ENCODE data around the gene SLC9A3.
"Not testable (repeated sequence)": the region's sequence is repeated elsewhere in the genome, so short reads cannot be mapped to it uniquely, and the experiment has no call there.

The SLC9A3 gene

DNA sequence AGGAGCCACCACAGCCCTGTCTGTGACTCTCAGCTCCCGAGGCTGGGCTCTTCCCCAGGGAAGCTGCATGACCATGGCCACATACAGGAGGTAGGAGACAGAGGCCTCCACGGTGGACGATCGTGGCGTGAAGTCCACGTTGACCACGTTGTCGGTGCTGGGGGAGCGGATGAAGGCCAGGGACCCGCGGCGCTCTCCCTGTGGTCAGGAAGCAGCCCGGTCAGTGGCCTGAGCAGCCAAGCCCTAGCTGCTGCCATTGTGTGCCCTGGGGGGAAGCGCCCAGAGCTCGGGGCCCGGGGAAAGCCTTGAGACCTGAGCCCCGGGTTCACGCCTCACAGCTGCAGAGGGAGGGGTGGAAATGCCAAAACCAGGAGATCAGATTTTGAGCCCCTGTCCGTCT lies 47.0 kb downstream of the SLC9A3 start:
- DNase-seq (ENCODE audit: low read depth in 1 of 2, low spot score in 1 of 2), result no peak

GRCh38 chr5:476814-477175 lies 47.5 kb downstream of the SLC9A3 start:
- DNase-seq (ENCODE audit: low read depth in 1 of 2, low spot score in 1 of 2), result no peak

DNA sequence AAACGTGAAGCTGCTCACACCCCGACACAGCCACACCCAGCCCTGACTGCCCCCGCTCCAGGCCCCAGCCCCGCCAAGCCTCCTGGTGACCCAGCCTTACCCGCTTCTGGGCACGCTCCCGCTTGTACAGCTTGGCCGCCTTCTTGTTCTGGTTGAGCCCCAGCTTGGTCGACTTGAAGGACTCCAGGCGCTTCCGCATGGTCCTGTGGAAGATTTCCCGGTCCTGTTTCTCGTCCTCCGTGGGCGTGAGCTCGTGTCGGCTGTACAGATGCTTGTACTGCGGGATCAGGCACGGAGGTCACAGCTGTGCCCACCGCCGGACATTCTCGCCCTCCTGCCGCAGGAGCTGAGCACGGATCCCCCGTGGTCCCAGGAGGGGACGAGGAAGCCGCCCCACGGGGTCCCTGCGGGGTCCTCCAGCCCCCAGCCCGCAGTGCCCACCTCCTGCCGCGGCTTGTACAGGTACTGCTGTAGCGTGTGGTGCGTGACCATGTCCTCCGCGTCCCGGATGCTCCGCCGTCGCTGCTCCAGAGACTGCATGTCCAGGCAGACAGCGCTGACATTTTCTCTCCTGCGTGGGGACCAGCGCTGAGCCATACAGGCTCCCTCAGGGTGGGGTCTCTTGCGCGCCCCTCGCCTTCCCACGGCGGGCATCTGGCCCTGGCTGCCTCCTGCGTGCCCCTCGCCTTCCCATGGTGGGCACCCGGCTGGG lies 48.0 kb downstream of the SLC9A3 start:
- DNase-seq (ENCODE audit: low read depth in 1 of 2, low spot score in 1 of 2), result no peak

DNA sequence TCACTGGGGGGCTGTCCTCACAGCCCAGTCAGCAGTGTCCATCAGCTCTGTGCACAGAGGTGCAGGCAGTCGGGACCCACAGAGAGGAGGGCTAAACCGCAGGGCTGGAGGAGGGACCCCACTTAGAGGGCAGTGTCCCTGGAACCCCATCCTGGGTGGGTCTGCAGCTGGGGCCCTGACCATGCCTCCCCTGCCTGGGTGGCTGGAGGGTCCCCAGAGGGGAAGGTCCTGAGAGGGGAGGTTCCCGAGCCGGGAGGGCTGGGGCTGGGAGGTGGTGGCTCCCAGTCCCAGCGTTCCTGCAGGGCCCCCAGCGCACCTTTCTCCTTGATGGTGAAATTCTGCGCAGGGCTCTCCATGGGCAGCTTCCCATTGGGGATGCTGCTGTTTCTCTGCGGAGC lies 48.5 kb downstream of the SLC9A3 start:
- DNase-seq (ENCODE audit: low read depth in 1 of 2, low spot score in 1 of 2), result no peak

DNA sequence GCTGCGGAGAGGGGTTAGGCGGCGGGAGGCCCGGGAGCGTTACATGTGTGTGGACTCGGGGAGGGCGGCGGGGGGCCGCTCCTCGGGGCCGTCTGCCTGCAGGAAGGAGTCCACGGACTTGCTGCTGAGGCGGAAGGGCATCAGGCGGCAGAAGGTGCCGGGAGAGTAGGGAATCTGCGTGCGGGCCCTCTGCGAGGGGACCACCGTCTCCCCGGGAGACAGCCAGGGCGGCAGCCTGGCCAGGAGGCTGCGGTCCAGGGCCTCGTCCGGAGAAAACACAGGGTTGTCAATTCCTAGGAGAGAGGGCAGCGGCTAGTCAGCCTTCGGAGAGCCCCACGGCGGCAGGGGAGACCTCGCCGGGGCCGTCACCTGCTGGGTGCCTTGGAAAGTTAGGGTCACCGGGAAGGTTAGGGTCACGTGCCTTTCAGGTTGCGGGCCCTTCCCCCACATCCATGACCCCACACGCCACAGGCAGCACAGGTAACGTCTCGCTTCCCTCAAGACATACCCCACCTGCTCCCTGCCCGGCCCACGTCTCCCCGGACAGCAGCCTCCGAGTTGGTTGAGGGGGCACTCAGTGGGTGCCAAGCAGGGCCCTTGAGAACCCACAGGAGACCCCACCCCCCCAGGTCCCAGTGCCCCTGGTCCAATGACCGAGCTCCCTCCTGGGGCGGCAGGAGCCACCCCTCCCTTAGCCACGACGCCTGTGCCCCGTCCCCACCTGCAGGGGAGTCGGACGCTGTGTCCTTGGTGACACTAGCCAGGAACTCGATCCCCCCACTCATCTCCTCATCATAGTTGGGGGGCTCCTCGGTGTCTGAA lies 49.2 kb downstream of the SLC9A3 start:
- DNase-seq (ENCODE audit: low read depth in 1 of 2, low spot score in 1 of 2), result no peak

DNA sequence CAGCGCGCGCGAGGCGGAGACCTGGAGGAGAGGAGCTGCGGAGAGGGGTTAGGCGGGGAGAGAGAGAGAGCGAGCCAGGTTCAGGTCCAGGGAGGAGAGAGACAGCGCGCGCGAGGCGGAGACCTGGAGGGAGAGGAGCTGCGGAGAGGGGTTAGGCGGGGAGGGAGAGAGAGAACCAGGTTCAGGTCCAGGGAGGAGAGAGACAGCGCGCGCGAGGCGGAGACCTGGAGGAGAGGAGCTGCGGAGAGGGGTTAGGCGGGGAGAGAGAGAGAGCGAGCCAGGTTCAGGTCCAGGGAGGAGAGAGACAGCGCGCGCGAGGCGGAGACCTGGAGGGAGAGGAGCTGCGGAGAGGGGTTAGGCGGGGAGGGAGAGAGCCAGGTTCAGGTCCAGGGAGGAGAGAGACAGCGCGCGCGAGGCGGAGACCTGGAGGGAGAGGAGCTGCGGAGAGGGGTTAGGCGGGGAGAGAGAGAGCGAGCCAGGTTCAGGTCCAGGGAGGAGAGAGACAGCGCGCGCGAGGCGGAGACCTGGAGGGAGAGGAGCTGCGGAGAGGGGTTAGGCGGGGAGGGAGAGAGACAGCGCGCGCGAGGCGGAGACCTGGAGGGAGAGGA lies 49.9 kb downstream of the SLC9A3 start:
- not testable (repeated sequence) for DNase-seq (ENCODE audit: low read depth in 1 of 2, low spot score in 1 of 2)

DNA sequence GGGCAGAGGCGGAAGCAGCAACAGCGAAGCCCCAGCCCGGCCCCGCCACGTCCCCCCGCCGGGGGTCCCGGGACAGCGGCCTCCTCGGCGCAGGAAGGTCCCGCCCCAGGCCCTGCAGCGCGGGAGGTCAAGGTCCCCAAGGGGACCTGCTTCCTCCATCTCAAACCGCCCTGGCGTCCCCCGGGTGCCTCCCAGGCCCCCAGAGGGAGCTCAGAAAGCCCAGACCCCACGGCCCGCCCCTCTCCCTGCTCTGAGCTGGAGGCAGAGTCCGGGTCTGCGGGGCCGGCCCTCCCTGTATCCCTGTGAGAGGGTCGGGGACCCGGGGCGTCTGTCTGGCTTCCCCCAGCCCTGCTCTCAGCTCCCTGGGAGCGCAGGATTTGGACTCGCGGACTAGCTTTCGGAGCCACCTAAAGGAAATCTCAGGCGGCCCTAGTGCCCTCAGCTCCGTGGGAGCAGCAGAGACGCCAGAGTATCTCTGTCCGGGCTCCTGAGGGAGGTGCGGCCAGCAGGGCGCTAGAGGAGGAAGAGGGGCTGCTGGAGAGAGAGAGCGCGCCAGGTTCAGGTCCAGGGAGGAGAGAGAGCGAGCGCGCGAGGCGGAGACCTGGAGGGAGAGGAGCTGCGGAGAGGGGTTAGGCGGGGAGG lies 50.6 kb downstream of the SLC9A3 start:
- DNase-seq (ENCODE audit: low read depth in 1 of 2, low spot score in 1 of 2), result no peak

DNA sequence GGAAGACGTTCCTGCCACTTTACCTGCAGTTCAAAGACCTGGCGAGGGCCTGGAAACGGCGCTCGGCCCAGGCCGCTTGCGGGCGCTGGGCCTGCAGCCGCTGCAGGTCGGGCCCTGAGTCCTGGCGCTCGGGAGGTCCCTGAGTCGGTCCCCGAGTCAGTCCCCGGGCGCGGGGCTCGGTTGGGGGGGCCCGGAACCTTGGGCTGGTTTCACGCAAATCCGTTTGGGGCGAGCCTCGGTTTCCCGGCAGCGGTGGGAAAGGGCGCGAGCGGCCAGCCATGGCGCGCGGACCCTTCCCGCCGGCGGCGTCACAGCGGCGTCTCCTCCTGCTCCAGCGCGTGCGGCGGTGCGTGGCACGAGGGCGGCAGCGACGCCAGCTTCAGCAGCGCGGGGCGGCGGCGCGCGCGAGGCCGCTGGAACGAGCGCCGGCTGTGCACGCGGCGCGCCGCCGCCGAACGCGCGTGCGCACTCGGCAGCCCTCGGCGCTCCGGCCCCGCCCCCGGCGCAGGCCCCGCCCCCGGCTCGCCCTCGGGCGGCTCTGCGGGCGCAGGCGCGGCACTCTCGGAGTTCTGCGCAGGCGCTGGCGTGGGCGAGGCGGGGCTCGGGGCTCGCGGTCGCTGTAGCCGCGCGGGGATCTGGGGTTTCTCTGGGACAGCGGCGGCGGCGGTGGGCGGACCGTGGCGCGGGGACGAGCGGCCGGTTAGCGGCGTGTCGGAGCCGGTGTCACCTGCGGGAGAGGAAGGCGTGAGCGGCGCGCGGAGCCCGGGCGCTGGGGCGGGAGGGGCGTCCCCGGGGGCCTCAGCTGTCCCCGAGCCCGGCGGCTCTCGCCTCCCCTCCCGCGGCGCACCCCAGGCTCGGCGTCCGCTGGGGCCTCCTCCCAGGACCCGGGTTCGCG lies 51.3 kb downstream of the SLC9A3 start:
- peak; percentile 74 to 86 for DNase-seq (ENCODE audit: low read depth in 1 of 2, low spot score in 1 of 2)

DNA sequence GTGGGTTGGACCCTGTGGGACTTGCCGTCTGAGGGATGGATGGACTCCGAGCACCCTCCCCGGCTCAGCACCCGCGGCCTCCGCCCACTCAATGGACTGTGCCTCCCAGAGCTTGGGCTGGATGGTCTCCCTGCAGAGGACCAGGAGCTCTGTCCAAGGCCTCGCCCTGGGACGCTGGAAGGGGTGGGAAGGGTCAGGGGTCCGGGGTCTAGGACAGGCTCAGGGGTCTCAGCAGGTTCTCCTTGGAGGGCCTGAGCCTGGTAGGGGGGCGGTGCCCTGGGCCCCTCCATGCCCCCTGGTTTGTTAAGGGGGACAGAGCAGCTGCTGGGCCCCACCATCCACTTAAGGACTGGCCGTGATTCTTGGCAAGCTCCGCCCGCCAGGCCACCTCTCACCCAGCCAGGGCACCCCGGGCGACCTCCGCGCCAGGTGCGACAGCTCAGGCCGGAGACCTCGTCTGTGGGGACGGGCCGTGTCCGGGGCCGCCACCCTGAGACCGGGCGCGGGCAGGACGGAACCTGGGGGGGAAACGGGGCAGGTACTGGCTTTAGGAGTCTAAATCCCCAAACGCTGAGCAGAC lies 52.1 kb downstream of the SLC9A3 start:
- DNase-seq (ENCODE audit: low read depth in 1 of 2, low spot score in 1 of 2), result no peak

- DNase-seq (ENCODE audit: low read depth in 1 of 2, low spot score in 1 of 2), result no peak
Measured at GRCh38 chr5:471750-472058, 52.5 kb downstream of the SLC9A3 start.

- no peak for DNase-seq (ENCODE audit: low read depth in 1 of 2, low spot score in 1 of 2)
Measured at GRCh38 chr5:470961-471749, 53.1 kb downstream of the SLC9A3 start.

- DNase-seq (ENCODE audit: low read depth in 1 of 2, low spot score in 1 of 2), result no peak
Measured at GRCh38 chr5:469752-470483, 54.3 kb downstream of the SLC9A3 start.

DNA sequence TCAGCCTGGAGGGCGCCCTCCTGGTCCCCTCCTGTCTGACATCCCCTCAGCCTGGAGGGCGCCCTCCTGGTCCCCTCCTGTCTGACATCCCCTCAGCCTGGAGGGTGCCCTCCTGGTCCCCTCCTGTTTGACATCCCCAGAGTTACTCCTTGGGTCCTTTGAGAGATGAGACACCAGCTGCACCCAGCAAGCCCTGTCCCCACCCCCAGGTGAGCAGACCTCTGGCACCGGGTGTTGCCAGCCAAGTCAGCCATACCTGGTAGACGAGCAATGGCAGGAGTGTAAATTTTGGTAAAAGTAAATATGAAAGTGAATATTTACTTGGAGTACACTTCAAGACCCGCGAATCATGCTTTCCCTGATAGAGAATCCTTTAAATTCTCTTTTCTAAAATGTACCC lies 55.8 kb downstream of the SLC9A3 start:
- no peak for DNase-seq (ENCODE audit: low read depth in 1 of 2, low spot score in 1 of 2)

GRCh38 chr5:466661-467310 lies 57.5 kb downstream of the SLC9A3 start:
- DNase-seq (ENCODE audit: low read depth in 1 of 2, low spot score in 1 of 2), result no peak

- DNase-seq (ENCODE audit: low read depth in 1 of 2, low spot score in 1 of 2), result no peak
Measured at GRCh38 chr5:465591-466403, 58.5 kb downstream of the SLC9A3 start.

- peak in 1 of 2 donors; percentile 1 for DNase-seq (ENCODE audit: low read depth in 1 of 2, low spot score in 1 of 2)
Measured at GRCh38 chr5:464843-465590, 59.2 kb downstream of the SLC9A3 start.

- peak in 1 of 2 donors; percentile 1 for DNase-seq (ENCODE audit: low read depth in 1 of 2, low spot score in 1 of 2)
Measured at GRCh38 chr5:464446-464842, 59.8 kb downstream of the SLC9A3 start.
